H9 (cell line): ENCODE data around the gene SLC35E3. TPM values are rescaled to one million over a fixed set of nuclear protein-coding genes. Genes with fewer than 3 reads are reported as not detected.
A peak's percentile ranks its signal among the peaks of the same experiment; 100 is the strongest.

Experiments
- DNase-seq: peaks from one replicate; pipeline ENCODE4 v3.0.0-alpha.2; 2017
- H2AFZ ChIP-seq: one replicate; pipeline ENCODE4 v1.6.1; 2013; ENCODE audit warnings: mild to moderate bottlenecking, low read length, control low read depth, moderate library complexity
- H2AK5ac ChIP-seq: 2 replicates; pipeline ENCODE4 v1.6.1; 2013; ENCODE audit warnings: low read length, control low read depth, mixed read lengths; ENCODE audit not compliant: insufficient read length
- H2BK120ac ChIP-seq: one replicate; pipeline ENCODE4 v1.6.1; 2013; ENCODE audit warnings: low read depth, mild to moderate bottlenecking, low read length, control low read depth, inconsistent platforms; ENCODE audit not compliant: poor library complexity, severe bottlenecking
- H2BK12ac ChIP-seq: 2 replicates; pipeline ENCODE4 v1.6.1; 2013; ENCODE audit warnings: low read length, control low read depth, mixed read lengths, low read depth; ENCODE audit not compliant: insufficient read length
- H2BK15ac ChIP-seq: 2 replicates; pipeline ENCODE4 v1.6.1; 2013; ENCODE audit warnings: low read depth, low read length, control low read depth
- H2BK20ac ChIP-seq: one replicate; pipeline ENCODE4 v1.6.1; 2013; ENCODE audit warnings: low read depth, mild to moderate bottlenecking, low read length, control low read depth, inconsistent platforms; ENCODE audit not compliant: poor library complexity, severe bottlenecking
- H2BK5ac ChIP-seq: 2 replicates; pipeline ENCODE4 v1.6.1; 2013; ENCODE audit warnings: low read length, control low read depth, mixed read lengths; ENCODE audit not compliant: insufficient read length
- H3K14ac ChIP-seq: 2 replicates; pipeline ENCODE4 v1.6.1; 2013; ENCODE audit warnings: low read length, control low read depth; ENCODE audit not compliant: insufficient read depth
- H3K18ac ChIP-seq: 2 replicates; pipeline ENCODE4 v1.6.1; 2013; ENCODE audit warnings: low read depth, mild to moderate bottlenecking, mixed read lengths, low read length, control low read depth; ENCODE audit not compliant: insufficient read length
- H3K23ac ChIP-seq: 2 replicates; pipeline ENCODE4 v1.6.1; 2013; ENCODE audit warnings: low read length, control low read depth, mixed read lengths, low read depth; ENCODE audit not compliant: insufficient read length
- H3K23me2 ChIP-seq: 2 replicates; pipeline ENCODE4 v1.6.1; 2013; ENCODE audit warnings: low read depth, mild to moderate bottlenecking, mixed read lengths, low read length, control low read depth; ENCODE audit not compliant: insufficient read length, poor library complexity, severe bottlenecking
- H3K27ac ChIP-seq: 2 replicates; pipeline ENCODE4 v1.5.1; 2013; ENCODE audit warnings: low read length, control low read depth, mixed read lengths, low read depth; ENCODE audit not compliant: insufficient read length
- H3K27me3 ChIP-seq: 2 replicates; pipeline ENCODE4 v1.6.1; 2013; ENCODE audit warnings: low read length, control low read depth, inconsistent platforms; ENCODE audit not compliant: insufficient read depth
- H3K4ac ChIP-seq: 2 replicates; pipeline ENCODE4 v1.6.1; 2013; ENCODE audit warnings: low read depth, mild to moderate bottlenecking, control low read depth, inconsistent platforms, low read length, moderate library complexity
- H3K4me1 ChIP-seq: 2 replicates; pipeline ENCODE4 v1.6.1; 2013; ENCODE audit warnings: low read length, control low read depth, inconsistent platforms; ENCODE audit not compliant: insufficient read depth
- H3K4me2 ChIP-seq: 2 replicates; pipeline ENCODE4 v1.6.1; 2013; ENCODE audit warnings: low read length, control low read depth, mixed read lengths; ENCODE audit not compliant: insufficient read length, insufficient read depth
- H3K56ac ChIP-seq: 2 replicates; pipeline ENCODE4 v1.6.1; 2013; ENCODE audit warnings: low read depth, mild to moderate bottlenecking, mixed read lengths, low read length, control low read depth; ENCODE audit not compliant: insufficient read length
- H3K79me1 ChIP-seq: 2 replicates; pipeline ENCODE4 v1.6.1; 2013; ENCODE audit warnings: low read depth, mild to moderate bottlenecking, moderate library complexity, low read length, control low read depth, inconsistent platforms; ENCODE audit not compliant: insufficient read depth, poor library complexity, severe bottlenecking
- H3K79me2 ChIP-seq: 2 replicates; pipeline ENCODE4 v1.6.1; 2013; ENCODE audit warnings: low read length, control low read depth, inconsistent platforms; ENCODE audit not compliant: insufficient read depth
- H3K9ac ChIP-seq: 2 replicates; pipeline ENCODE4 v1.6.1; 2013; ENCODE audit warnings: low read length, control low read depth, mixed read lengths; ENCODE audit not compliant: insufficient read length; ENCODE audit errors: extremely low read depth
- H3K9me3 ChIP-seq: one replicate; pipeline ENCODE4 v1.6.1; 2013; ENCODE audit warnings: low read depth, low read length, inconsistent platforms; ENCODE audit not compliant: control insufficient read depth
- H3T11ph ChIP-seq: one replicate; pipeline ENCODE4 v1.6.1; 2013; ENCODE audit warnings: mild to moderate bottlenecking, low read length, control low read depth, inconsistent platforms
- H4K20me1 ChIP-seq: one replicate; pipeline ENCODE4 v1.6.1; 2013; ENCODE audit not compliant: control insufficient read depth, insufficient read length, insufficient read depth
- H4K5ac ChIP-seq: 2 replicates; pipeline ENCODE4 v1.6.1; 2013; ENCODE audit warnings: low read depth, mild to moderate bottlenecking, mixed read lengths, low read length, control low read depth; ENCODE audit not compliant: insufficient read length
- H4K8ac ChIP-seq: replicated peaks from 2 replicates; pipeline ENCODE4 v1.6.1; 2013; ENCODE audit warnings: low read length, control low read depth, mixed read lengths, low read depth; ENCODE audit not compliant: insufficient read length
- H4K91ac ChIP-seq: 2 replicates; pipeline ENCODE4 v1.6.1; 2013; ENCODE audit warnings: low read depth, mild to moderate bottlenecking, moderate library complexity, mixed read lengths, low read length, control low read depth; ENCODE audit not compliant: insufficient read length
- H3K27ac Mint-ChIP-seq, 3 experiments: 2 replicates in 2 of 3; 3 replicates in 1 of 3; pipeline ENCODE4 v1.8.0; 2020 to 2021; ENCODE audit warnings: mixed read lengths in 3 of 3, mild to moderate bottlenecking in 1 of 3, moderate library complexity in 1 of 3
- H3K27me3 Mint-ChIP-seq: 2 replicates; pipeline ENCODE4 v1.8.0; 2021; ENCODE audit warnings: low read depth, mild to moderate bottlenecking, moderate library complexity, mixed read lengths
- H3K36me3 Mint-ChIP-seq, 3 experiments: 2 replicates in 2 of 3; 3 replicates in 1 of 3; pipeline ENCODE4 v1.8.0; 2020 to 2021; ENCODE audit warnings: low read depth in 3 of 3, mixed read lengths in 3 of 3; ENCODE audit not compliant: insufficient read depth in 1 of 3
- H3K4me1 Mint-ChIP-seq, 2 experiments: 2 replicates each; pipeline ENCODE4 v1.8.0; 2020; ENCODE audit warnings: mixed read lengths in 2 of 2
- H3K4me3 Mint-ChIP-seq, 2 experiments: 2 replicates in 1 of 2; 3 replicates in 1 of 2; pipeline ENCODE4 v1.8.0; 2020 to 2021; ENCODE audit warnings: mild to moderate bottlenecking in 2 of 2, mixed read lengths in 2 of 2, moderate library complexity in 1 of 2
- H3K9me3 Mint-ChIP-seq, 2 experiments: 2 replicates in 1 of 2; 3 replicates in 1 of 2; pipeline ENCODE4 v1.8.0; 2020; ENCODE audit warnings: mild to moderate bottlenecking in 2 of 2, mixed read lengths in 2 of 2, moderate library complexity in 1 of 2
- WGBS: extraction: QIAGEN DNeasy Blood & Tissue Kit; methylation state at CpG from one replicate; pipeline ENCODE4 v1.1.7; 2013; ENCODE audit warnings: missing lambda C conversion rate, low lambda C conversion rate, mixed read lengths; ENCODE audit not compliant: insufficient read length; ENCODE audit errors: extremely low coverage; 5-methylcytosine and 5-hydroxymethylcytosine counted together
- total RNA-seq: library from RNA; stranded (reverse); gene quantifications from 2 replicates; pipeline ENCODE4 v1.2.1, GENCODE V29; 2021
- TF ChIP-seq, protein P1 (sequence below): fragments of 200-600 bp; sonication (generic); conservative IDR thresholded peaks from 3 replicates; pipeline ENCODE4 v1.8.0; 2021; ENCODE audit warnings: antibody characterized with exemption, mild to moderate bottlenecking

Gene SLC35E3
- total RNA-seq, 1 experiment from 2014 or later = 17.9 TPM

DNA sequence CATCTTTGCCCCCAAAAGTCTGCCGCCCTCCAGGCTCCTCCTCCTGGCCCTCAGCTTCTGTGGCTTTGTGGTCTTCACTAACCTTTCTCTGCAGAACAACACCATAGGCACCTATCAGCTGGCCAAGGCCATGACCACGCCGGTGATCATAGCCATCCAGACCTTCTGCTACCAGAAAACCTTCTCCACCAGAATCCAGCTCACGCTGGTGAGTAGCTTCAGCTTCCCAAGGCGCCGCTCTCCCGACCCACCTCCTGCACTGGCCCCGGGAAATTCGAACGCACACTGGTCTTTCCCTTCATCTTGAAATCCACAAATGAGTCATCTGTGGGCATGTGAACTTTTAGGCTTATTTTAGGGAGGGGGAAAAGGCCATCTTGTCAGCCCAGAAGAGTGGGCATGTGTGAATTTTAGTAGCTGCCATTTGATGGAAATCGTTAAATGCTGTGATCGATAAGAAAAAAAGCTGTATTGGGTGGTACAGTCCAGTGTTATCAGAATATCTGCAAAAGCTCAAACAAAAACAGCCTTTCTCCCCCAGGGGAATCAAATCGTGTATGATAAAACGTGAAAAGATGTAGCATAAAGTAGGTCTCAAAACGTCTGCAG, 700 bp downstream of the SLC35E3 start:
- H2BK120ac ChIP-seq = no peak overlapping the region
- H3K36me3 Mint-ChIP-seq = peaks cover 0 to 28% (median 22%) of the 10 kb centered on the region in 3 experiments; a peak in 6 of 7 replicates
- H2BK12ac ChIP-seq = no peak overlapping the region
- no peak overlapping the region for H4K91ac ChIP-seq
- no peak overlapping the region for H2BK15ac ChIP-seq
- TF ChIP-seq, protein P1, sequence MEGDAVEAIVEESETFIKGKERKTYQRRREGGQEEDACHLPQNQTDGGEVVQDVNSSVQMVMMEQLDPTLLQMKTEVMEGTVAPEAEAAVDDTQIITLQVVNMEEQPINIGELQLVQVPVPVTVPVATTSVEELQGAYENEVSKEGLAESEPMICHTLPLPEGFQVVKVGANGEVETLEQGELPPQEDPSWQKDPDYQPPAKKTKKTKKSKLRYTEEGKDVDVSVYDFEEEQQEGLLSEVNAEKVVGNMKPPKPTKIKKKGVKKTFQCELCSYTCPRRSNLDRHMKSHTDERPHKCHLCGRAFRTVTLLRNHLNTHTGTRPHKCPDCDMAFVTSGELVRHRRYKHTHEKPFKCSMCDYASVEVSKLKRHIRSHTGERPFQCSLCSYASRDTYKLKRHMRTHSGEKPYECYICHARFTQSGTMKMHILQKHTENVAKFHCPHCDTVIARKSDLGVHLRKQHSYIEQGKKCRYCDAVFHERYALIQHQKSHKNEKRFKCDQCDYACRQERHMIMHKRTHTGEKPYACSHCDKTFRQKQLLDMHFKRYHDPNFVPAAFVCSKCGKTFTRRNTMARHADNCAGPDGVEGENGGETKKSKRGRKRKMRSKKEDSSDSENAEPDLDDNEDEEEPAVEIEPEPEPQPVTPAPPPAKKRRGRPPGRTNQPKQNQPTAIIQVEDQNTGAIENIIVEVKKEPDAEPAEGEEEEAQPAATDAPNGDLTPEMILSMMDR = no peak
- no peaks in the 10 kb centered on the region for H3K4me1 ChIP-seq
- H4K20me1 ChIP-seq = no peaks in the 10 kb centered on the region
- H3K79me2 ChIP-seq = no peaks in the 10 kb centered on the region
- no peak overlapping the region for H3K56ac ChIP-seq
- no peaks in the 10 kb centered on the region for H3K79me1 ChIP-seq
- H3K4ac ChIP-seq = no peak overlapping the region
- no peak overlapping the region for H4K8ac ChIP-seq
- peak overlapping the region; percentile 77 to 96 (median 80) for H3K27ac Mint-ChIP-seq
- peak overlapping the region; percentile 88 for H3K4me2 ChIP-seq
- no peak overlapping the region for H2BK5ac ChIP-seq
- DNase-seq = peak; percentile 55
- H2BK20ac ChIP-seq = no peak overlapping the region
- no peaks in the 10 kb centered on the region for H3K9me3 ChIP-seq
- H3K9ac ChIP-seq = peak overlapping the region; percentile 86
- H3T11ph ChIP-seq = no peak overlapping the region
- no peaks in the 10 kb centered on the region for H3K9me3 Mint-ChIP-seq
- no CpG with 5 or more reads among the region's 15 CpGs for whole genome bisulfite sequencing
- H3K23ac ChIP-seq = no peak overlapping the region
- no peak overlapping the region for H2AFZ ChIP-seq
- H3K23me2 ChIP-seq = peaks cover 6% of the 10 kb centered on the region
- peak overlapping the region; percentile 96 to 99 for H3K4me3 Mint-ChIP-seq
- H2AK5ac ChIP-seq = no peak overlapping the region
- no peaks in the 10 kb centered on the region for H3K27me3 ChIP-seq
- peaks cover 12 to 17% of the 10 kb centered on the region in 2 experiments for H3K4me1 Mint-ChIP-seq
- H3K18ac ChIP-seq = no peak overlapping the region
- H3K14ac ChIP-seq = peak overlapping the region; percentile 75
- H3K27me3 Mint-ChIP-seq = no peaks in the 10 kb centered on the region
- H4K5ac ChIP-seq = no peak overlapping the region
- no peak overlapping the region for H3K27ac ChIP-seq
